Ovary (tissue), 9 donors: ENCODE results near the gene CNPPD1. TPM values are rescaled to one million over a fixed set of nuclear protein-coding genes. Genes with fewer than 3 reads are reported as not detected.
A peak's percentile ranks its signal among the peaks of the same experiment; 100 is the strongest.

Source experiments
- DNase-seq, 5 donors: peaks; one replicate each; pipeline ENCODE4 v3.0.0-alpha.2; 2019 to 2020
- H3K27ac ChIP-seq, 2 donors: fragments of 200-600 bp; one replicate each; pipeline versions ENCODE4 v1.5.1 to v1.8.0; 2019 to 2022
- H3K27me3 ChIP-seq: fragments of 200-600 bp; one replicate; pipeline ENCODE4 v1.8.0; 2022
- H3K36me3 ChIP-seq: fragments of 200-600 bp; sonication (generic); one replicate; pipeline ENCODE4 v1.5.1; 2019
- H3K4me1 ChIP-seq: one replicate; pipeline ENCODE4 v1.8.1; 2013; ENCODE audit warnings: mild to moderate bottlenecking, moderate library complexity; ENCODE audit not compliant: insufficient read depth
- H3K4me3 ChIP-seq: fragments of 200-600 bp; sonication (generic); one replicate; pipeline ENCODE4 v1.5.1; 2017
- H3K9me3 ChIP-seq, 2 donors: fragments of 200-600 bp in 1 of 2; sonication (generic) in 1 of 2; one replicate each; pipeline versions ENCODE4 v1.5.1 to v1.8.1; 2013 to 2019; ENCODE audit warnings: mild to moderate bottlenecking in 1 of 2, moderate library complexity in 1 of 2
- EP300 ChIP-seq: sonication (generic); formaldehyde crosslinking; IDR thresholded peaks from one replicate; pipeline ENCODE4 v1.6.1; 2017; ENCODE audit warnings: antibody characterized with exemption
- POLR2A ChIP-seq: fragments of 450-650 bp; IDR thresholded peaks from one replicate; pipeline ENCODE4 v1.6.1; 2017; ENCODE audit warnings: antibody characterized with exemption, mild to moderate bottlenecking, moderate library complexity
- WGBS, 3 donors: extraction: QIAGEN DNeasy Blood & Tissue Kit in 1 of 3; methylation state at CpG; one replicate each; pipeline versions ENCODE4 v1.1.5 to v1.1.7; 2013 to 2017; 5-methylcytosine and 5-hydroxymethylcytosine counted together
- intact Hi-C, 4 donors: fragments of 100-400 bp; cut with DNase I; formaldehyde crosslinking; loops; one replicate each; pipeline versions ENCODE4 v1.11.0 to v1.15.1; 2022 to 2023
- polyA plus RNA-seq, 2 donors: library from polyadenylated mRNA; stranded (reverse); fragments of 200-250 nt in 1 of 2; fragments of 350-450 nt in 1 of 2; fragmentation: Illumina TruSeq in 1 of 2; extraction: RNeasy Lipid Tissue Mini Kit (QIAGEN cat#74804) in 1 of 2; gene quantifications; one replicate each; pipeline ENCODE4 v1.2.3, GENCODE V29; 2013 to 2014
- total RNA-seq, 7 donors: library from RNA; depleted of rRNA in 2 of 7; stranded (reverse); fragments of >200 nt in 2 of 7; fragmentation: NEBNext Ultra II Directional in 3 of 7; extraction: Animal tissue kit (Norgen Biotek cat#: 25700) in 3 of 7; gene quantifications; one replicate each; pipeline versions ENCODE4 v1.1.0 to v1.2.4, GENCODE V29; 2016 to 2023
- TF ChIP-seq, protein P1 (sequence below), 3 donors: fragments of 450-650 bp in 2 of 3; fragments of 200-600 bp in 1 of 3; IDR thresholded peaks; one replicate each; pipeline versions ENCODE4 v1.5.1 to v1.8.0; 2016 to 2022; ENCODE audit warnings: antibody characterized with exemption in 3 of 3, mild to moderate bottlenecking in 1 of 3
- donor health status: DM: no; HTN: no; CAD: no; lungs with moderate emphysema.
- donor health status: DM: no; HTN: no; CAD: no.
- donor health status: Bipolar disorder and iron deficiency.
- donor health status: DM: yes; HTN: yes; CAD: no.
- donor health status: DM: no; HTN: no; CAD: no.
- donor health status: DM: yes; HTN: yes; CAD: no.

CNPPD1 gene
- total and polyA plus RNA-seq, 9 donors: 27.1 to 68.2 (median 55.4) TPM

GRCh38 chr2:219214786-219215185 is 38.1 kb upstream of the CNPPD1 start:
- no peak overlapping the region for H3K27ac ChIP-seq
- H3K9me3 ChIP-seq: no peaks in the 10 kb centered on the region
- peaks cover 2% of the 10 kb centered on the region for H3K4me1 ChIP-seq
- 86 to 88% (median 87%) methylated on average over 6 of the region's 6 CpGs for WGBS, 3 donors
- H3K4me3 ChIP-seq: no peak overlapping the region
- no peaks in the 10 kb centered on the region for H3K36me3 ChIP-seq
- no peak for TF ChIP-seq EP300
- TF ChIP-seq, protein P1, sequence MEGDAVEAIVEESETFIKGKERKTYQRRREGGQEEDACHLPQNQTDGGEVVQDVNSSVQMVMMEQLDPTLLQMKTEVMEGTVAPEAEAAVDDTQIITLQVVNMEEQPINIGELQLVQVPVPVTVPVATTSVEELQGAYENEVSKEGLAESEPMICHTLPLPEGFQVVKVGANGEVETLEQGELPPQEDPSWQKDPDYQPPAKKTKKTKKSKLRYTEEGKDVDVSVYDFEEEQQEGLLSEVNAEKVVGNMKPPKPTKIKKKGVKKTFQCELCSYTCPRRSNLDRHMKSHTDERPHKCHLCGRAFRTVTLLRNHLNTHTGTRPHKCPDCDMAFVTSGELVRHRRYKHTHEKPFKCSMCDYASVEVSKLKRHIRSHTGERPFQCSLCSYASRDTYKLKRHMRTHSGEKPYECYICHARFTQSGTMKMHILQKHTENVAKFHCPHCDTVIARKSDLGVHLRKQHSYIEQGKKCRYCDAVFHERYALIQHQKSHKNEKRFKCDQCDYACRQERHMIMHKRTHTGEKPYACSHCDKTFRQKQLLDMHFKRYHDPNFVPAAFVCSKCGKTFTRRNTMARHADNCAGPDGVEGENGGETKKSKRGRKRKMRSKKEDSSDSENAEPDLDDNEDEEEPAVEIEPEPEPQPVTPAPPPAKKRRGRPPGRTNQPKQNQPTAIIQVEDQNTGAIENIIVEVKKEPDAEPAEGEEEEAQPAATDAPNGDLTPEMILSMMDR (IDR thresholded peaks at IDR 0.05): no peak
- TF ChIP-seq POLR2A: no peak
- no peaks in the 10 kb centered on the region for H3K27me3 ChIP-seq
- intact Hi-C loops: loop anchor here in 2 of 4 donors (5.0 kb wide), 2 partner anchors 32 to 37 kb away; partner anchors contain the start of genes CNPPD1 (in 1 of the 2) and RETREG2 (in 1 of the 2)
- DNase-seq: no peak

DNA sequence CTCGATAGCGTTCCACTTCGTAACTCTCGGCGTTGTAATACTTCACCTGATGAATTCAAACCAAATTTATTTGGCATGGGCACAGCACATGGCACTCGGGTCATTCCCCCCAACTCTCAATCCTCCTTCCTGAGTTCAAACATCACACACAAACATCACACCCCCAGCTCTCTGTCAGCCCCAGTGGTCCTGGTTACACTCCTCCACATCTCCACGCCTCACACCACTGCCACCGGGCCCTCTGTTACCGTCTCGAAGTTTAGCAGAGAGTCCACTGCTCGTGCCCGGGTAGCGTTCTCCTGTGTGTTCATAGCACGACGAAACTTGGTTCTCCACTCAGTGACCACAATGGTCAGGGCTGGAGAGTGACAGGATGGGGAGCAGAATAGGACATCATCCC is 37.4 kb upstream of the CNPPD1 start:
- Histone ChIP-seq H3K4me3 (no peak overlapping the region), H3K9me3 (no peaks in the 10 kb centered on the region), H3K27ac (no peak overlapping the region), H3K4me1 (no peaks in the 10 kb centered on the region), H3K36me3 (no peaks in the 10 kb centered on the region), H3K27me3 (no peaks in the 10 kb centered on the region)
- WGBS, 3 donors: 92 to 94% (median 93%) methylated on average over 15 of the region's 15 CpGs
- no peak for TF ChIP-seq POLR2A
- no peak for TF ChIP-seq EP300
- TF ChIP-seq, protein P1 (IDR thresholded peaks at IDR 0.05): no peak
- no peak for DNase-seq
- intact Hi-C loops: no loop called here

DNA sequence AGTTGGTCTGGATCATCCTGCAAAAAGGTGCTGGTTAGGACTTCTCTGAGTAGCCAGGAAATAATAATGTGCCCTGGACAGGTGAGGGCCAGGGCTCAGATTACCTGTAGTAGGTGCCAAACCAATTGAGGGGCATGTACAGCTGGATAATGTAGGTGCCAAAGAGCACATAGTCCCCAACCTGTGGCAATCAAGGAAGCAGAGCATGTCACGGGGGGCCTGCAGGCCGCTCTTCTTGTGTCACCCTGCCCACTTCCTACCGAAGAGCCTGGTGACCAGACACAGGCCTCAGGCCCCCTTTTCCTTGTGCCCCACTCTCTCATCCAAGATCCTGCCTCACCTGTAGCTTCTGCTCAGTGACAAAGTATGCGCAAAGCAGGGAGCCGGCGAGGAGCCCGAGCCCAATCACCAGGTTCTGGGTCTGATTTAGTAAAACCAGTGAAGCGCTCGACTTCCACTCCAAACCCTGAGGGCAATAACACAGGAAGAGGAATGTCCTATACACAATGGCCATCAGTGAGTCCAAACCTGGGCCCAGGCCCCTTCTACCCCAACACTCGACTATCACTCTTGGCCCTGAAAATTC is 36.9 kb upstream of the CNPPD1 start:
- Histone ChIP-seq H3K4me3 (no peak overlapping the region), H3K36me3 (no peaks in the 10 kb centered on the region), H3K27me3 (no peaks in the 10 kb centered on the region), H3K4me1 (no peaks in the 10 kb centered on the region), H3K9me3 (no peaks in the 10 kb centered on the region), H3K27ac (no peak overlapping the region)
- WGBS, 3 donors: 91 to 95% (median 94%) methylated on average over 10 of the region's 10 CpGs
- intact Hi-C loops: no loop called here
- peak in 1 of 5 donors; percentile 15 for DNase-seq
- TF ChIP-seq EP300 (no peak), POLR2A (no peak)
- TF ChIP-seq, protein P1 (IDR thresholded peaks at IDR 0.05): no peak

DNA sequence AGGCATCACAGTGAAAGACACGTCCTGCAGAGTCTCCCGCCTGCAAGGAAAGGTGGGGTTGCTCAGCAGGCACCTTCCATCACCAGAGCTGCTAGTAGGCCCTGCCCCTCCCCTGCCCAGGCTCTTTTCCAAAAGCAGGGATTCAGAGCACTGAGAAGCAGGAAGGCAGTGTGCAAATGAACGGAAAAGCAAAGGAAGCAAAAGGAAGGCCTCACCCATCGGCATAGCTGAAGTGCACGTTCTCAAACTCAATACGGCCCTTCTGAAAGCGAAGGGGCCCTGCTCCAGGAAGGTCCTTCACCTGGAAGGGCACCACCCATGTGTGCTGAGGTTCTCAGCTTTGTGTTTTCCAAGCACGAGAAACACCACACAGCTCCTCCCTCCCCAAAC is 36.3 kb upstream of the CNPPD1 start:
- no peaks in the 10 kb centered on the region for H3K27me3 ChIP-seq
- peak in 1 of 5 donors; percentile 7 for DNase-seq
- H3K27ac ChIP-seq: no peak overlapping the region
- intact Hi-C loops: no loop called here
- H3K4me3 ChIP-seq: no peak overlapping the region
- H3K9me3 ChIP-seq: no peaks in the 10 kb centered on the region
- H3K4me1 ChIP-seq: peaks cover 1% of the 10 kb centered on the region
- no peaks in the 10 kb centered on the region for H3K36me3 ChIP-seq
- 85 to 89% (median 85%) methylated on average over 8 of the region's 8 CpGs for WGBS, 3 donors
- TF ChIP-seq EP300: no peak
- no peak for TF ChIP-seq POLR2A
- TF ChIP-seq, protein P1 (IDR thresholded peaks at IDR 0.05): no peak
